NB4 (cell line): ENCODE results near the gene FAM241B.

Source experiments
- DNase-seq: peaks from one replicate; pipeline ENCODE4 v3.0.0; 2010; ENCODE audit warnings: low read depth
- H3K4me3 ChIP-seq: one replicate; pipeline ENCODE4 v1.5.1; 2011; ENCODE audit warnings: mild to moderate bottlenecking, low read depth, low read length, moderate library complexity
- MYC ChIP-seq: IDR thresholded peaks from 2 replicates; pipeline ENCODE4 v1.6.1; 2011; ENCODE audit warnings: low read depth, low read length
- POLR2A ChIP-seq: IDR thresholded peaks from 2 replicates; pipeline ENCODE4 v1.6.1; 2011; ENCODE audit warnings: mild to moderate bottlenecking; ENCODE audit not compliant: insufficient read length; ENCODE audit errors: extremely low read depth
- TF ChIP-seq, protein P1 (sequence below): IDR thresholded peaks from 2 replicates; pipeline ENCODE4 v1.6.1; 2011; ENCODE audit warnings: low read depth, low read length
- TF ChIP-seq, protein P2 (sequence below): IDR thresholded peaks from one replicate; pipeline ENCODE4 v1.5.1; 2012; ENCODE audit warnings: low read depth, low read length

FAM241B gene

DNA sequence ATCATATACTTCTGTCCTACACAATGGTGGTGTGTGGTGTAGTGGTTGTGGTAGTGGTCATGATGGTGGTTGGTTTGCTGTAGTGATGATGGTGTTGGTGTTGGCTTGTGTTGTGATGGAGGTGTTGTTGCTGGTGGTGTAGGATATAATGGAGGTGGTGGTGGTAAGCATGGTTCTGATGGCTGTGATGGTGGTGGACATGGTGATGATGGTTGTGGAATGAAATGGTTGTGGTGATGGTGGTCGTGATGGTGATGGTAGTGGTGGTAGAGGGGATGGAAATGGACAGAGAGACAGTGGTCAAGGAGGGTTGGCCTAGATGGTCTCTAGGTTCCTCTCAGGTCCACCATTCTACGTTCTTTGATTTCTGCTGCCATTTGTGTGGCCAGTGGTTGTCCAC lies 44.7 kb downstream of the FAM241B start:
- TF ChIP-seq, protein P1, sequence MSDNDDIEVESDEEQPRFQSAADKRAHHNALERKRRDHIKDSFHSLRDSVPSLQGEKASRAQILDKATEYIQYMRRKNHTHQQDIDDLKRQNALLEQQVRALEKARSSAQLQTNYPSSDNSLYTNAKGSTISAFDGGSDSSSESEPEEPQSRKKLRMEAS = no peak
- TF ChIP-seq POLR2A (no peak), MYC (no peak)
- TF ChIP-seq, protein P2, sequence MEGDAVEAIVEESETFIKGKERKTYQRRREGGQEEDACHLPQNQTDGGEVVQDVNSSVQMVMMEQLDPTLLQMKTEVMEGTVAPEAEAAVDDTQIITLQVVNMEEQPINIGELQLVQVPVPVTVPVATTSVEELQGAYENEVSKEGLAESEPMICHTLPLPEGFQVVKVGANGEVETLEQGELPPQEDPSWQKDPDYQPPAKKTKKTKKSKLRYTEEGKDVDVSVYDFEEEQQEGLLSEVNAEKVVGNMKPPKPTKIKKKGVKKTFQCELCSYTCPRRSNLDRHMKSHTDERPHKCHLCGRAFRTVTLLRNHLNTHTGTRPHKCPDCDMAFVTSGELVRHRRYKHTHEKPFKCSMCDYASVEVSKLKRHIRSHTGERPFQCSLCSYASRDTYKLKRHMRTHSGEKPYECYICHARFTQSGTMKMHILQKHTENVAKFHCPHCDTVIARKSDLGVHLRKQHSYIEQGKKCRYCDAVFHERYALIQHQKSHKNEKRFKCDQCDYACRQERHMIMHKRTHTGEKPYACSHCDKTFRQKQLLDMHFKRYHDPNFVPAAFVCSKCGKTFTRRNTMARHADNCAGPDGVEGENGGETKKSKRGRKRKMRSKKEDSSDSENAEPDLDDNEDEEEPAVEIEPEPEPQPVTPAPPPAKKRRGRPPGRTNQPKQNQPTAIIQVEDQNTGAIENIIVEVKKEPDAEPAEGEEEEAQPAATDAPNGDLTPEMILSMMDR = no peak
- no peak for DNase-seq
- no peak overlapping the region for H3K4me3 ChIP-seq

DNA sequence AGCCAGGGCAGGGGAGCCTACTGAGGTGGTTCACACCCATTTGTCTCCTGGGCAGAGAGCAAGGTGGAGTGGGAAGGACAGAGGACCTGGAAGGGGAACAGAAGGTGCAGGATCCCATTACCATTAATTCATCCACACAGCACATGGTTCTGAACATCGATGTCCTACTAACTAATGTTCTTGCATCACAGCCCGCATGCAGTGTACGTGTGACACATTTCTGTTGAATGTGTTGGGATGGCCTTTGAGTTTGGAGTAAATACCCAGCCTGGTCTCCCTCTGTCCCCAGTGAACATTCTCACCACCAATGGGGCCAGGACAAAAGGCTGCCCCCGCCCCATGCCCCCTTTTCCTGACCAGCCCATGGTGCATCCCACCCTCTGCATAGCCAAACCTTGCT lies 46.3 kb downstream of the FAM241B start:
- TF ChIP-seq MYC = no peak
- TF ChIP-seq, protein P1 = no peak
- no peak for TF ChIP-seq POLR2A
- TF ChIP-seq, protein P2 = no peak
- DNase-seq = no peak
- no peak overlapping the region for H3K4me3 ChIP-seq

DNA sequence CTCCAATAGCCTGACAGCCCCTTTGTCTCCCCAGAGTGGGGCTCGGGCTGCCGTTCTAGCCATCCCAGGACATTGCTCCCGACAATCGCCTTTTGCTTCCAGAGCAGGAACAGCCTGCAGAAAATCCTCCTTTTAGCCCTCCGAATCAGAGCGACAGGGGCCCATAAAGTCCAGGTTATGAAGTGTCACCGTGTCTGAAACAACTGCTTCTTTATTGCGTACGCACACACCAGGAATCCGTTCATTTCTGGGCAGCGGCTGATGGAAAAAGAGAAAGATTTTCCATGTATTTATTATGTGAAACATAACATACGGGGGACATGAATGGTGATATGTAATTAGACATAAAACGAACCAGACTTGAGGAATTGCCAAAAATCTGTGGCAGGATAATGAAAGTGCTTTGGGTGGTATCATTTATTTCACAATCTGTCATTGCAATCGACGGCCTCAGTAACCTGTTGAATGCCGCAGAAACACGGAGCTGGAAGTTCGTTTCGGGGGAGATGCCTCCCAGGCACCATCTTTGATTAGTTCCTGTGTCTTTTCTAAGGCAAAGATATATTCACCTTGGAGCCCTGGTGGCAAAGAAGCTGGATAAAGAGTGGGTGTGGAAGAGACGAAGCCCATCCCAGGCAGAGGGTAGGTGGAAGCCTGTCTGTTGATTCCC lies 48.1 kb downstream of the FAM241B start:
- no peak overlapping the region for H3K4me3 ChIP-seq
- TF ChIP-seq, protein P1 = no peak
- TF ChIP-seq MYC (no peak), POLR2A (no peak)
- TF ChIP-seq, protein P2 = no peak
- no peak for DNase-seq

DNA sequence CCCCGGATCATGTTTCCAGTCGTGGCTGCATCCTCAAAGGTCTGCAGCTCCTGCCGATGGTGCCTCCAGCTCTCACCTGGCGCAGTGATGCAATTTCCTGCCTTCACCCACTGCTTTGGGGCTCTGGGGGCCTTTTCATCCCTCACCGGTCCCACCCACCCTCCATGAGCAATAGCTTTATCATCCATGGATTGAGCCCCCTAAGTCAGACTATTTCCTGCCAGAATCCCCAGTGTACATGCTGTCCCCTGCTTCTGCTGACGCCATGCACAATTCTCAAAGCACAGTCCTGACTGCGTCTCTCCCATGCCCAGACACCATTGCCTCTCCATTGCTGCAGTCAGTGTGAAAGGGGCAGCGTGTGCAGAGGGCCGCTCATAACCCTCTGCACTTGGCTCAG lies 49.7 kb downstream of the FAM241B start:
- no peak overlapping the region for H3K4me3 ChIP-seq
- TF ChIP-seq POLR2A = no peak
- TF ChIP-seq, protein P1 = no peak
- TF ChIP-seq, protein P2 = no peak
- no peak for TF ChIP-seq MYC
- no peak for DNase-seq

DNA sequence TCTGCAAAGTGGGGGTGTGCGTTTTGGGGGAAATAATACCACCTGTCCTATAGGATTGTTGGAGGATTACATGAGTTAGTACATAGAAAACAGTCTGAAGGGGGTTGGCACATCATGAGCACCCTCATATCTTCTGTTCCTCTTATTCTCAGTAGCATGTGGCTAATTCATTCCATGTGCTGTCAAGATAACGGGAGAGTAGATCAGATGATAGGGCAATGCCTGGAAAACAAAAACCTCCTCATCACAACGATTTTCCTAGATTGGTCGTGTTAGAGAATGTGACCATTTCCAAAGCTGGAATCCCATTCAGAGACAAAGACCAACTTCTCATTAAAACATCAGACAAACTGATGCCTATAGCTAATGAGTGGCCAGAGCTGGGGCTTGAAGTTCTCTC lies 50.6 kb downstream of the FAM241B start:
- TF ChIP-seq, protein P2 = no peak
- TF ChIP-seq, protein P1 = no peak
- no peak for TF ChIP-seq MYC
- TF ChIP-seq POLR2A = no peak

More for the DNA sequence above, 50.6 kb downstream of the FAM241B start:
- H3K4me3 ChIP-seq = no peak overlapping the region
- no peak for DNase-seq
